ENCODE results near the gene VIT. TPM values are rescaled to one million over a fixed set of nuclear protein-coding genes. Genes with fewer than 3 reads are reported as not detected.

The VIT gene
- not detected in 2 replicates for total RNA-seq

GRCh38 chr2:36696533-36696932 lies at the start of gene VIT:
Gene VIT (plus strand): TSS chr2:36696707. CDS start chr2:36716371, 19,664 bp downstream.
- no peak for ATAC-seq (ENCODE audit: low read depth)
- H3K9me3 Mint-ChIP-seq, result no peaks in the 10 kb centered on the region
- no peaks in the 10 kb centered on the region for H3K4me1 Mint-ChIP-seq
- H3K36me3 Mint-ChIP-seq (ENCODE audit: low read depth), result no peaks in the 10 kb centered on the region
- no peak within 1 kb of the TSS for H3K4me3 Mint-ChIP-seq
- ChIA-PET CTCF (no interaction called here), POLR2A (interaction anchor here (0.7 kb wide), 1 partner anchor 8 kb away, joined by 6 read pairs; no protein-coding TSS in a partner anchor)
- no peak for DNase-seq
- intact Hi-C loops (cut with micrococcal nuclease), result no loop called here
- H3K27me3 Mint-ChIP-seq, result peaks cover 1% of the 10 kb centered on the region
- H3K27ac Mint-ChIP-seq, result no peak within 1 kb of the TSS
- no peak for TF ChIP-seq CTCF (IDR thresholded peaks at IDR 0.05)

- Mint-ChIP-seq H3K9me3 (no peaks in the 10 kb centered on the region), H3K4me1 (no peaks in the 10 kb centered on the region), H3K27me3 (peaks cover 6% of the 10 kb centered on the region), H3K36me3 (ENCODE audit: low read depth) (no peaks in the 10 kb centered on the region), H3K4me3 (no peak overlapping the region), H3K27ac (no peak overlapping the region)
- ChIA-PET CTCF (no interaction called here), POLR2A (no interaction called here)
- no peak for TF ChIP-seq CTCF (IDR thresholded peaks at IDR 0.05)
- no peak for DNase-seq
- intact Hi-C loops (cut with micrococcal nuclease), result no loop called here
- no peak for ATAC-seq (ENCODE audit: low read depth)
Measured at GRCh38 chr2:36650031-36650829, 46.3 kb upstream of the VIT start.

- ChIA-PET POLR2A (no interaction called here), CTCF (no interaction called here)
- Mint-ChIP-seq H3K4me3 (no peak overlapping the region), H3K36me3 (ENCODE audit: low read depth) (no peaks in the 10 kb centered on the region), H3K4me1 (no peaks in the 10 kb centered on the region), H3K27ac (no peak overlapping the region), H3K27me3 (peaks cover 9% of the 10 kb centered on the region), H3K9me3 (no peaks in the 10 kb centered on the region)
- ATAC-seq (ENCODE audit: low read depth) (no peak), DNase-seq (no peak)
- TF ChIP-seq CTCF (IDR thresholded peaks at IDR 0.05), result no peak
- intact Hi-C loops (cut with micrococcal nuclease), result no loop called here
Measured at GRCh38 chr2:36653155-36653554, 43.4 kb upstream of the VIT start.

- ChIA-PET POLR2A (no interaction called here), CTCF (no interaction called here)
- intact Hi-C loops (cut with micrococcal nuclease), result no loop called here
- H3K36me3 Mint-ChIP-seq (ENCODE audit: low read depth), result no peaks in the 10 kb centered on the region
- ATAC-seq (ENCODE audit: low read depth) (no peak), DNase-seq (no peak)
- H3K27me3 Mint-ChIP-seq, result peaks cover 9% of the 10 kb centered on the region
- H3K27ac Mint-ChIP-seq, result no peak overlapping the region
- no peak for TF ChIP-seq CTCF (IDR thresholded peaks at IDR 0.05)
- H3K9me3 Mint-ChIP-seq, result no peaks in the 10 kb centered on the region
- no peak overlapping the region for H3K4me3 Mint-ChIP-seq
- no peaks in the 10 kb centered on the region for H3K4me1 Mint-ChIP-seq
Measured at GRCh38 chr2:36653967-36654694, 42.4 kb upstream of the VIT start.

GRCh38 chr2:36655453-36655852 lies 41.1 kb upstream of the VIT start:
- no peak overlapping the region for H3K27ac Mint-ChIP-seq
- H3K27me3 Mint-ChIP-seq, result peaks cover 2% of the 10 kb centered on the region
- CTCF ChIA-PET, result interaction anchor here (1.1 kb wide), 1 partner anchor 10 kb away, joined by 4 read pairs; no protein-coding TSS in a partner anchor
- no peak for TF ChIP-seq CTCF (IDR thresholded peaks at IDR 0.05)
- POLR2A ChIA-PET, result no interaction called here
- no peaks in the 10 kb centered on the region for H3K36me3 Mint-ChIP-seq (ENCODE audit: low read depth)
- H3K9me3 Mint-ChIP-seq, result no peaks in the 10 kb centered on the region
- DNase-seq (no peak), ATAC-seq (ENCODE audit: low read depth) (no peak)
- intact Hi-C loops (cut with micrococcal nuclease), result no loop called here
- H3K4me1 Mint-ChIP-seq, result no peaks in the 10 kb centered on the region
- no peak overlapping the region for H3K4me3 Mint-ChIP-seq
